ENCODE results near the gene GRAMD1B. TPM values are rescaled to one million over a fixed set of nuclear protein-coding genes. Genes with fewer than 3 reads are reported as not detected.

GRAMD1B gene
- total RNA-seq, 1 donor from 2014 or later: 0.26 TPM

DNA sequence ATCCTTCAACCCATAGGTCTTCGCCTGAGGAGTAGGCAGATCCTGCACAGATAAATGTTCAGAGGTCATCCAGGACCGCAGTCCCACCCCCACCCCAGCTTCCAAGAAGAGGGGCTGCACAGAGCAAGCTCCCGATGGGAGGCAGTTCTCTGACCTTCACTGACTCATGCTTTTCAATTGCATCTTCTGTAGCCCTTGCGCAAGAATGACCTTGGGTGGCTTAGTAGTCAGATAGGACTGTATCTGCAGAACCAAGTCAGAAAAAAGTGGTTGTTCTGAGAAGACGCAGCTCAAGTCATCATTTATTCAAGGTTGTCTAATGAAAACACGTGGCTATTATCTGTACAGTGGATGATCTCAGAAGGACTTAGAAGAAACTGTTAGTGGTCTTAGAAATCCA lies 16.4 kb upstream of the GRAMD1B start:
- no peaks in the 10 kb centered on the region for H3K36me3 ChIP-seq (ENCODE audit: control insufficient read depth, insufficient read depth, low read length)
- H3K4me3 ChIP-seq (ENCODE audit: low read depth, low read length): no peak overlapping the region
- TF ChIP-seq, protein P1, sequence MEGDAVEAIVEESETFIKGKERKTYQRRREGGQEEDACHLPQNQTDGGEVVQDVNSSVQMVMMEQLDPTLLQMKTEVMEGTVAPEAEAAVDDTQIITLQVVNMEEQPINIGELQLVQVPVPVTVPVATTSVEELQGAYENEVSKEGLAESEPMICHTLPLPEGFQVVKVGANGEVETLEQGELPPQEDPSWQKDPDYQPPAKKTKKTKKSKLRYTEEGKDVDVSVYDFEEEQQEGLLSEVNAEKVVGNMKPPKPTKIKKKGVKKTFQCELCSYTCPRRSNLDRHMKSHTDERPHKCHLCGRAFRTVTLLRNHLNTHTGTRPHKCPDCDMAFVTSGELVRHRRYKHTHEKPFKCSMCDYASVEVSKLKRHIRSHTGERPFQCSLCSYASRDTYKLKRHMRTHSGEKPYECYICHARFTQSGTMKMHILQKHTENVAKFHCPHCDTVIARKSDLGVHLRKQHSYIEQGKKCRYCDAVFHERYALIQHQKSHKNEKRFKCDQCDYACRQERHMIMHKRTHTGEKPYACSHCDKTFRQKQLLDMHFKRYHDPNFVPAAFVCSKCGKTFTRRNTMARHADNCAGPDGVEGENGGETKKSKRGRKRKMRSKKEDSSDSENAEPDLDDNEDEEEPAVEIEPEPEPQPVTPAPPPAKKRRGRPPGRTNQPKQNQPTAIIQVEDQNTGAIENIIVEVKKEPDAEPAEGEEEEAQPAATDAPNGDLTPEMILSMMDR (IDR thresholded peaks at IDR 0.05; ENCODE audit: insufficient read depth, low read length, severe bottlenecking): no peak
- no peak for DNase-seq (ENCODE audit: low read depth)
- no peak for FAIRE-seq
- no peaks in the 10 kb centered on the region for H3K27me3 ChIP-seq (ENCODE audit: control insufficient read depth, insufficient read depth, low read length)

DNA sequence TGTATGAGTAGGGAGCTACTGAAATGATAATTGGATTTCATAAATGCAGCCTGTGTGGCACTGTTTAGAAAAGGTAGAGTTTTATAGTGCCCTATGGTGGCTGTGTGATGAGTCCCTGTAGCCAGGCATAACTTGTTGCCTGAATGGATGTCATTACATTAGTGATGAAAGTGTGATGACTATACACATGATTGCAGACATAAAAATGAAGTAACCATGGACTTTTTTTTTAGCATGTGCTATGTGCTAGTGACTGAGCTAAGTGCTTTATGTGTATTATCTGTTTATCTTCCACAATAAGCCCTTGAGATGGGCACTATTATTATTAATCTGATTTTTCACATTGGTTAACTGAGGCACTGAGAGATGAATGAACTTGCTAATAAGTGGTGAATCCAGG lies 13.5 kb upstream of the GRAMD1B start:
- Histone ChIP-seq H3K4me3 (ENCODE audit: low read depth, low read length) (no peak overlapping the region), H3K36me3 (ENCODE audit: control insufficient read depth, insufficient read depth, low read length) (no peaks in the 10 kb centered on the region), H3K27me3 (ENCODE audit: control insufficient read depth, insufficient read depth, low read length) (no peaks in the 10 kb centered on the region)
- no peak for DNase-seq (ENCODE audit: low read depth)
- no peak for FAIRE-seq
- TF ChIP-seq, protein P1 (IDR thresholded peaks at IDR 0.05; ENCODE audit: insufficient read depth, low read length, severe bottlenecking): no peak

DNA sequence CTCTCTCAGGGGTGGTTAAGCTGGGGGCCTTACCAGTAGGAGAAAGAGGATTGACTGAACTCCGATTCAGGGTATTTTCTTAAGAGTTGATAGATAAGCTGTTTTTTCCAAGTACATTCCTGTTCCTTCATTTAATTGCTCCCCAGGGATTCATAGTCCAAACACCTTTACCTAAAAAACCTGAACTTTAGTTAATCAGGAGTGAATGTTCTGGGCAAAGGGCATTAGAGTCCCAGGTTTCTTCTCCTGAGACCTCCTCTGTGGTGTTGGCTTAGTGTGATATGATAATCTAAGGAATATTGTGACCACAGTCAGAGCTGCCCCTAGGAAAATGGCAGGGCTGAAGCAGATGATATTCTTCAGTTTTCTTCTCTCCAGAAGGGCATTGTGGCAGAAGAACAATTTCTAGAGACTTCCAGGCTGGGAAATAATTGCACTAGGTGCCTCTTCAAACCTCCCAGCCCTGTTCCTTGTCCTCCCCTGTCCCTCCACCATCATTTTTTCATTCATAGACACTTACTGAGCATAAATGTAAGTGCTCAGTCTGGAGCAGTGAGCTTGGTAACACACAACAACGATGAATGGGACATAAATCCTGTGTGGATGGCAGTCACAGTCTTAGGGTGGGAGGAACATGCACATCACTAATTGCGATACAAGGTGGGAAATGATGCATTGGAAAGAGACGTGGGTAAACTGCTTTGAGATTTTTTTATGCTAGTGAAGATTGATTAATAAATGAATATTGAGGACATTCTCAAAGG lies 11.5 kb upstream of the GRAMD1B start:
- DNase-seq (ENCODE audit: low read depth) (no peak), FAIRE-seq (no peak)
- H3K4me3 ChIP-seq (ENCODE audit: low read depth, low read length): no peak overlapping the region
- TF ChIP-seq, protein P1 (IDR thresholded peaks at IDR 0.05; ENCODE audit: insufficient read depth, low read length, severe bottlenecking): no peak
- H3K27me3 ChIP-seq (ENCODE audit: control insufficient read depth, insufficient read depth, low read length): peaks cover 4% of the 10 kb centered on the region
- no peaks in the 10 kb centered on the region for H3K36me3 ChIP-seq (ENCODE audit: control insufficient read depth, insufficient read depth, low read length)

DNA sequence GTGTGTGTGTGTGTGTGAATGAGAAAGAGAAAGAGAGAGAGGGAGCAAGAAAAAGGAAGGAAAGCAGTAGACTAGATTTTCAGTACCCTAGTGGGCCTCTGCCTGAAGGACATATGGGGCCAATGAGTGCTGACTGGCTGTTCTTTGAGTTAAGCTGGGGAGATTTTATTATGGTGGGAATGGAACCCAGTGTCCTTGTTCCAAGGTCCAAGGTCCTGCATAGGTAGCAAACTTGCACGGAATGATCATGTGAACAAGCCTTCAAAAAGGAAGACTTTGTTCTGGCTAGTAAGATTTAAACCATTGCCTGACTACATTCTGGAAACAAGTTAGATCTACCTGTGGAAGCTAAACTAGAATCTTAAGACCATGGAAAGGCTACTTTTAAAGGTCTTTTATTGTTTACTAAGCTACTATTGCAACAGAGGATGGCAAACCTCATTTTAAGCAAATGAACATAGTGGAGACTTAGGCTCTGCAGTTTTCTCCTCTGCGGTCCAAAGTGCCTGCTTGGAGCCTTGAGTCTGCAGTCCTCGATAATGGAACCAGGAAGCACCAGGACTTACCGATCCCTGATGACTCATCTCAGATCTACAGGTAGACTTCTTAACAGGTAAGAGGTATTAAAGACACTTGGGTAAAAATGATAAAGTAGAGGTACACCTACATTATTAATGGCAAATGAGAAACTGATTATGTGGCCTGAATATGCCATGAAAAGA lies 10.2 kb upstream of the GRAMD1B start:
- H3K36me3 ChIP-seq (ENCODE audit: control insufficient read depth, insufficient read depth, low read length): no peaks in the 10 kb centered on the region
- FAIRE-seq (peak; percentile 28), DNase-seq (ENCODE audit: low read depth) (no peak)
- TF ChIP-seq, protein P1 (IDR thresholded peaks at IDR 0.05; ENCODE audit: insufficient read depth, low read length, severe bottlenecking): no peak
- no peak overlapping the region for H3K4me3 ChIP-seq (ENCODE audit: low read depth, low read length)
- H3K27me3 ChIP-seq (ENCODE audit: control insufficient read depth, insufficient read depth, low read length): peaks cover 9% of the 10 kb centered on the region

DNA sequence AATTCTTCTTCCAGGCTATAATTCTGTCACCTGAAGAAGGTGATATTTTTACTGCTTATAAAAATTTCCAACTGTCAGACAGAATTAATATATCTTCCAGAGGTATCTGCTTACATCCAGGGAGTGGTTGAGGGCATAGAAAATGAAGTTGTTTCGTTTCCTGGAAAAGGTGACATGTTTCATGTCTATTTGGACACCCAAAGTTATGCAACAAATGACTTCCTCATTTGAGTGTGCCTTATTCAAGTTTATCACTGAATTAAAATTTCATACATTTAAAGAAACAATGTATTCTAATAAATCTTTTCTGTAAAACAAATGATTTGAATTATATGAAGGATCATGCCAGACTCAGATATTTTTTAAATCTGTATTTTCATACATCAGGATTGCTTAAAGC lies 8.5 kb upstream of the GRAMD1B start:
- FAIRE-seq: no peak
- TF ChIP-seq, protein P1 (IDR thresholded peaks at IDR 0.05; ENCODE audit: insufficient read depth, low read length, severe bottlenecking): no peak
- H3K27me3 ChIP-seq (ENCODE audit: control insufficient read depth, insufficient read depth, low read length): peaks cover 19% of the 10 kb centered on the region
- no peaks in the 10 kb centered on the region for H3K36me3 ChIP-seq (ENCODE audit: control insufficient read depth, insufficient read depth, low read length)
- H3K4me3 ChIP-seq (ENCODE audit: low read depth, low read length): no peak overlapping the region
- DNase-seq (ENCODE audit: low read depth): no peak

All from bronchial epithelial cell (primary cell).